ENCODE measurements around the gene DNAJB1. TPM values are rescaled to one million over a fixed set of nuclear protein-coding genes. Genes with fewer than 3 reads are reported as not detected.
A peak's percentile ranks its signal among the peaks of the same experiment; 100 is the strongest.

DNAJB1 gene
- total RNA-seq, 1 donor from 2014 or later = 92.5 TPM

DNA sequence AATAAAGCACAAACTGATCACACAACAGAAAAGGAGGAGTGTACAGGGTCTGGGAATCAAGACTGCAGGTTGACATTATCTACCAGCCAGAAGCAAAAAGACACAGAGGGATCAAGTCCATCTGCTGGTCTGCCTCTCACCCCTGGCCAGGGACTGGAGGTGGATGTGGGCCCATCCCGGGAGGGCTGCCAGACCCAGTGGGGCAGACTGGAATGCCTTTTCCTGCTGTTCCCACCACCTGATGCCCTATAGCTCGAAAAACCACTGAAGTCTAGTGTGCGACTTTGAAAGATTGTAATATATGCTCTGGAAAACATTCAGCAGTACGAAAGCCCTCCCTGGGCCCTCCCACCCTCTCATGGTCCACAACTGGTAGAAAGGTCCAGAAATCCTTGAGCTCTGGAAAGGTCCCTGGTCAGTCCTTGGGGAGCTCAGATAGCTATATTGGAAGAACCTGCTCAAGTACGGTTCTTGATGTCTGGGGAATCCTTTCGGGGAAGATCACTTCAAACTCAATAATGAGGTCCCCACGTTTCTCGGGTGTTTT is 2.6 kb downstream of the DNAJB1 start:
- H3K36me3 ChIP-seq = peaks cover 38% of the 10 kb centered on the region
- H3K4me1 ChIP-seq = peaks cover 62% of the 10 kb centered on the region
- intact Hi-C loops (cut with DNase I) = no loop called here
- peak overlapping the region; percentile 99 for H3K27ac ChIP-seq
- DNase-seq (no peak), ATAC-seq (no peak)
- TF ChIP-seq, protein P1, sequence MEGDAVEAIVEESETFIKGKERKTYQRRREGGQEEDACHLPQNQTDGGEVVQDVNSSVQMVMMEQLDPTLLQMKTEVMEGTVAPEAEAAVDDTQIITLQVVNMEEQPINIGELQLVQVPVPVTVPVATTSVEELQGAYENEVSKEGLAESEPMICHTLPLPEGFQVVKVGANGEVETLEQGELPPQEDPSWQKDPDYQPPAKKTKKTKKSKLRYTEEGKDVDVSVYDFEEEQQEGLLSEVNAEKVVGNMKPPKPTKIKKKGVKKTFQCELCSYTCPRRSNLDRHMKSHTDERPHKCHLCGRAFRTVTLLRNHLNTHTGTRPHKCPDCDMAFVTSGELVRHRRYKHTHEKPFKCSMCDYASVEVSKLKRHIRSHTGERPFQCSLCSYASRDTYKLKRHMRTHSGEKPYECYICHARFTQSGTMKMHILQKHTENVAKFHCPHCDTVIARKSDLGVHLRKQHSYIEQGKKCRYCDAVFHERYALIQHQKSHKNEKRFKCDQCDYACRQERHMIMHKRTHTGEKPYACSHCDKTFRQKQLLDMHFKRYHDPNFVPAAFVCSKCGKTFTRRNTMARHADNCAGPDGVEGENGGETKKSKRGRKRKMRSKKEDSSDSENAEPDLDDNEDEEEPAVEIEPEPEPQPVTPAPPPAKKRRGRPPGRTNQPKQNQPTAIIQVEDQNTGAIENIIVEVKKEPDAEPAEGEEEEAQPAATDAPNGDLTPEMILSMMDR (IDR thresholded peaks at IDR 0.05) = no peak
- H3K4me3 ChIP-seq = peak overlapping the region; percentile 97
- no peaks in the 10 kb centered on the region for H3K9me3 ChIP-seq
- H3K27me3 ChIP-seq (ENCODE audit: low read depth) = no peaks in the 10 kb centered on the region

DNA sequence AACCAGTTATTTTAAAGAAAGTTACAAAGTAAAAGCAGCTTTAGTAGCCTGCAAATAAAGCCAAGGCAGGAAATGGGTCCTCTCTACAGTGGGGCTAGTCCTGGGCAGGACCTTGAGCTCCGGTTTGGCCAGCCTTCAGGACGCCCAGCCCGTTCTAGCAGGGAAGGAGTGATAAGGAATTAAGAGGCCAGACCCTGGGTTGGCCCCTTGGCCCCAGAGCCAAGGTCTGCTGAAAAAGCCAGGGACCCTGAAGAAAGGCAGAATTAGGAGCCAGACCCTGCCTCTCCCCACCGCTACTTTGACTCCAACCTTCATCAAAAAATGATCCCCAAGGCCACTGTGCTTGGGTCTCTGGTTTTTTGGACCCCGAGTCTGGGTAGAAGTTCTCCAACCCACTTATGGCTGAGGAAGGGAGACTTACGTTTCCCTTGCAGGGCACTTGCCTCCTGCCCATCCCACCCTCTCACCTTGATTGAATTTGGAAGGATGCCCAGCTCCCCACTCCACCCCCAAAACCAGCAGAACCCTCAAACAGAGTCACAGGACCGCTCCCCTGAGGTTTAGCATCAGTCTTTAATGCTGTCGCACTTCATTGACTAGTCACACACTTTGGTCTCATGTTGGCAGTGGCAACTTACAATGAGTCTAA is 3.9 kb downstream of the DNAJB1 start:
- Histone ChIP-seq H3K27ac (peak overlapping the region; percentile 32), H3K36me3 (peaks cover 38% of the 10 kb centered on the region), H3K4me3 (no peak overlapping the region), H3K9me3 (no peaks in the 10 kb centered on the region), H3K27me3 (ENCODE audit: low read depth) (no peaks in the 10 kb centered on the region), H3K4me1 (peaks cover 67% of the 10 kb centered on the region)
- no peak for DNase-seq
- intact Hi-C loops (cut with DNase I) = no loop called here
- no peak for ATAC-seq
- TF ChIP-seq, protein P1 (IDR thresholded peaks at IDR 0.05) = no peak

DNA sequence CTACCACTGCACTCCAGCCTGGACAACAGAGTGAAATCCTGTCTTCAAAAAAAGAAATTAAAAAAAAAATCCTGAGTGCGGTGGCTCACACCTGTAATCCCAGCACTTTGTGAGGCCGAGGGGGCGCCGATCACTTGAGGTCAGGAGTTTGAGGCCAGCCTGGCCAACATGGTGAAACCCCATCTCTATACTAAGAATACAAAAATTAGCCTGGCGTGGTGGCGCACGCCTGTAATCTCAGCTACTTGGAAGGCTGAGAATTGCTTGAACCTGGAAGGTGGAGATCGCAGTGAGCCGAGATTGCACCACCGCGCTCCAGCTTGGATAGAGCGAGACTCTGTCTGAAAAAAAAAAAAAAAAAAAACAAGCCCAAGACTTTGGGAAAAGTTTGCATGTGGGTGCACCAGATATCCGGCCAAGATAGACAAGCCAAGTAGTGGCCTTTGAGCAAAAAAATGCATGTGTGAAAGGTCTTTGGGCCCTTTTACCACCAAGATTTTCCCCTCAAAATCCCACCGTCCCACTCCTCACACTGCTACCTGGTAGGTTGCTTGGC is 5.7 kb downstream of the DNAJB1 start:
- no peak for ATAC-seq
- TF ChIP-seq, protein P1 (IDR thresholded peaks at IDR 0.05) = no peak
- H3K36me3 ChIP-seq = peaks cover 38% of the 10 kb centered on the region
- intact Hi-C loops (cut with DNase I) = no loop called here
- H3K4me3 ChIP-seq = no peak overlapping the region
- H3K27ac ChIP-seq = no peak overlapping the region
- DNase-seq = no peak
- H3K9me3 ChIP-seq = no peaks in the 10 kb centered on the region
- H3K4me1 ChIP-seq = peaks cover 76% of the 10 kb centered on the region
- no peaks in the 10 kb centered on the region for H3K27me3 ChIP-seq (ENCODE audit: low read depth)

DNA sequence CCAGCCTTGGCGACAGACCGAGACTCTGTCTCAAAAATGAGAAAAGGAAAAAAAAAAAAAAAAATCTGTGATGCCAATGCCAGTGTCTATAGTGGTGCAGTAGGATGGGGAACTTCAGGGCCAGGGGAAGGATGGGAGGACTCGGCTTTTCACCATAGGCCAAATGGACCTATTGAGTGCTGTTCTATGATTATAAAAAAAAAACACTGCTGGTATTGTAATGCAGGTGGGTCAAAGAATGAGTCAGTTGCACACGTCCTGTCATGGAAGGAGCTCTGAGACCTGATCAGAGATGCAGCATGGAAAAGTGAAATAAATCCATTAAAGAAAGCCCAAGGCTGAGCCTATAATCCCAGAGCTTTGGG is 7.0 kb downstream of the DNAJB1 start:
- no peaks in the 10 kb centered on the region for H3K9me3 ChIP-seq
- intact Hi-C loops (cut with DNase I) = no loop called here
- TF ChIP-seq, protein P1 (IDR thresholded peaks at IDR 0.05) = no peak
- H3K4me1 ChIP-seq = peaks cover 80% of the 10 kb centered on the region
- DNase-seq = no peak
- peak overlapping the region; percentile 86 for H3K27ac ChIP-seq
- no peaks in the 10 kb centered on the region for H3K27me3 ChIP-seq (ENCODE audit: low read depth)
- H3K36me3 ChIP-seq = peaks cover 30% of the 10 kb centered on the region
- no peak overlapping the region for H3K4me3 ChIP-seq
- ATAC-seq = peak in 1 of 2 donors; percentile 1

DNA sequence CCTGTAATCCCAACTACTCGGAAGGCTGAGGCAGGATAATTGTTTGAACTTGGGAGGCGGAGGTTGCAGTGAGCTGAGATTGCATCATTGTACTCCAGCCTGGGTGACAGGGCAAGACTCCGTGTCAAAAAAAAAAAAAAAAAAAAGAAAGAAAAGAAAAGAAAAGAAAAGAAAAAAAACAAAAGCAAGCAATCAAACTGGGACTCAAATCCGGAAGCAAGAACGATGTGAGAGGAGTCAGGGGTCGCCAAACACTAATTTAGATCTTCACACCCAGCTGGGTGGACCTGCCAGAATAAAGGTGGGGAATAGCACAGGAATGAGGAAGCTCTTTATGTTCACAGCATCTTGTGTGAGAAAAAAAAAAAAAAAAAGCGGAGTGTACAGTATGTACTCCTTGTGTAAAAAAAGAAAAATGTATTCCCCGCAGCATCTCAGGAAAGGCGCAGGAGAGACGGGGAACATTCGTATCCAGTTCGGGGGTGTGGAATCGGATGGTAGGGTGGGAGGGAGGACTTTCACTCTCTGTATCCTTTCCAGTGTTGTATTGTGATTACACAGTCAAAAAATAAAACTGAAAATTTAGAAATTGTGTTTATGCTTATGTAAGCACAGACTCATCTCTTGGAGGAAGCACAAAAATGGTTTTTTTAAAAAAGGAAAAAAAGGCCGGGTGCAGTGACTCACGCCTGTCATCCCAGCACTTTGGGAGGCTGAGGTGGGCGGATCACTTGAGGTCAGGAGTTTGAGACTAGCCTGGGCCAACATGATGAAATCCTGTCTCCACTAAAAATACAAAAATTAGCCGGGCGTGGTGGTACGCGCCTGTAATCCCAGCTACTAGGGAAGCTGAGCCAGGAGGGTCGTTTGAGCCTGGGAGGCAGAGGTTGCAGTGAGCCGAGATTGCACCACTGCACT is 7.6 kb downstream of the DNAJB1 start:
- intact Hi-C loops (cut with DNase I) = no loop called here
- TF ChIP-seq, protein P1 (IDR thresholded peaks at IDR 0.05) = no peak
- Histone ChIP-seq H3K4me1 (peaks cover 78% of the 10 kb centered on the region), H3K4me3 (no peak overlapping the region), H3K27ac (peak overlapping the region; percentile 86), H3K27me3 (ENCODE audit: low read depth) (no peaks in the 10 kb centered on the region), H3K9me3 (no peaks in the 10 kb centered on the region), H3K36me3 (peaks cover 24% of the 10 kb centered on the region)
- ATAC-seq = peak; percentile 48 to 58
- peak; percentile 56 for DNase-seq

Measured in lower lobe of right lung (tissue), 2 donors.